Measurements from ENCODE around the gene AUH.

AUH gene

DNA sequence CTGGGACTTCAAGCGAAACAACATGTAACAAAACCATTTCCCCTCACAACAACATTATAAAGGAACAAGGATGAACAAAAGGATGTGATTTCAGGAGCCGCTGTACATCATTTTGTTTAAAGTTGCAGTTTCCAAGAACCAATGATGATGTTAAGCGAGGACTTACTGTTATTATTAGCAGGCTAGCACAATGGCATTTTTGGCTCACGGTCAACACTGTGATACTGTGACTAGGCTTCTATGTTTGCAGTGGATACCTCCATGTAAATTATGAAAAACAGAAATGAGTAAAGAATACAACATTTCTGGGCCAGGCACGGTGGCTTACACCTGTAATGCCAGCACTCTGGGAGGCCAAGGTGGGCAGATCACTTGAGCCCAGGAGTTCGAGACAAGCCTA, 113.0 kb downstream of the AUH start:
- DNase-seq (ENCODE audit: low spot score) (no peak), FAIRE-seq (no peak)

DNA sequence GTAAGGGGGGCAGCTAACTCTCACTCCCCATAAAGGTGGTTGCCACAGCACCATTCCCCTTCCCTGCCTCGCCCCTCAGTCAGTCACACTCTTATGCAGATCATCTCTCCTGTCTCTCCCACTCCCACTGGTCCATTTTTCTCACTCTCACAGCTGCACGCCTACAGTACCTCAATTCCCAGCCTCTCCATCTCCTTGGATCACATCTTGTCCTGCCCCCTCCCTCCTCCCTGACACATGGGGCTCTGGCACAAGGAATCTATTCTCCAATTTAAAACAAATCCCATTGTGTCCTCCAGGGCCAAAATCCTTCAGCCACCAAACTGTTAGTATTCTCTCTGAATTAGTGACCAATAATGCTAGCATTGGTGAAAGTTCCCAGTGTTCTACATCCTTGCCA, 114.4 kb downstream of the AUH start:
- DNase-seq (ENCODE audit: low spot score) (no peak), FAIRE-seq (no peak)

DNA sequence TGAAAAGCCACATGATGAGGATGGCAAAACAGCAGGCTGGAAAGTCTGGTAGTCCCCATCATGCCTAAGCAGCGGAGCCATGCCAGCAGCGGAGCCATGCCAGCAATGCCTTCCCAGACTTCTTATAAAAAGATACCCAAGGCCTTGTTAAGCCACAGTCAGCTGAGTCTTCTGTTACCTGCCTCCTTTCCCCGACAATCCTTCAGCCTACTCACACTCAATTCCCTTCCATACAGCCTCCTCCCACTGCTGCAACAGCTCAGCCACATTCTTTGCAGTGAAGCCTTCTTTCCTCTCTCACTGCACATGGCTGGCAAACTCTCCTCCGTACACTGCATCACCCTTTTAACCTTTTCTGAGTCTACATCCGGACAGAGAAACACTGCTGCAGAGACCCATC, 114.9 kb downstream of the AUH start:
- no peak for FAIRE-seq

DNA sequence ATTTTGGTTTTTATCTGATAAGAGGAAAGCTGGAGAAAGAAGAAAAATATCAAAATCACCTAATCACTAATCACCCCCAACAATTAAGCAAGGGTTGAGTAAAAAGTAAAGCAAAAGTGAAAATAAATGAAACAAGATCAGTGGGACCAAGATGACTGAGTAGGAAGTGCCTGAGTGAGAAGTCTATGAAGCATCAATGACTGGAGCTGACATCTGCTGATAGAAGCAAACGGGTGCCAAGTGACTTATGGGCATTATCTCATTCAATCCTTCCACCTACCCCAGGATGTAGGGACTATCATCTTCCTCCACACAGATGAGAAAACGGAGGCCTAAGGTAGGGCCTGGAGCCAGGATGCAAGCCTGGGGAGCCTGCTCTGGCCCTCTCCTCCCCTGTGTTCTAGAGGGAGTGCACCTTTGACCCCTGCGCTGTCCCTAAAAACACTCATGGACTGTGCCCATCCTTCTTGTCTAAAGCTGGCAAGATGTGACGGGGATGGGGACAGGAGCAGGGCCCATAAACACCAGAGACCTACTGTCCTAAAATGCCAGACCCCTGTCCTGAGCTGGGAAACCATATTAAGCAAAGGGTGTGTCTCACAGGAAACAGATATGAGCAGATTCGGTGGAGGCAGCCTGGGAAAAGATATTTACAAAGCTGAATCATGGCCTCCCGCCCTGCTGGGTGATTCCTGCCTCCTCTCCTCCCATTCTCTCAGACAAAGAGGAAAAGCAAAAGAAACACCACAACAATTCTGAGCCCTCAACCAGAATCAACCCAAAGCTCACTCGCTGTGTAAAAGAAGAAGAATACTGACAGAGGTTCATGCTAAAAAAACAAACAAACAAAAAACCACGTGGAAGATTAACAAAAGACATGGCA, 116.0 kb downstream of the AUH start:
- DNase-seq (ENCODE audit: low spot score) (no peak), FAIRE-seq (no peak)

More for the DNA sequence above, 114.9 kb downstream of the AUH start:
- no peak for DNase-seq (ENCODE audit: low spot score)

DNA sequence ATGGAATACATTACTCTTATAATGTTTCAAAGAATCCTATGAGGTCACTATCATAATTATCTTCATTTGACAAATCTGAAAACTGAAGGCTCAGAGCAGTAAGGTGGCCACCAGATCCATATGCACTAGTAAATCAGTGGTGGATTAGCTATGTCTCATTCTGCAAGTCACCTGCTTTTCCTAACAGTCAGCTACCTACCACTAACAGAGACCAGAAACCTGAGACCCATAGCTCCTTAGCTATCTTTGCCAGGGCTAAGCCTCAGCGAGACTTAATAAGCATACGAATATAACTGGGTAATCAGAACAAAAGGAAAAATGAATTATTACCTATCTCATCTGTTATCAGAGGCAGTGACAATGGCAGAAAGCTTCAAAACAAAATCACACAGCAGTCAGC, 118.7 kb downstream of the AUH start:
- DNase-seq (ENCODE audit: low spot score) (no peak), FAIRE-seq (no peak)

DNA sequence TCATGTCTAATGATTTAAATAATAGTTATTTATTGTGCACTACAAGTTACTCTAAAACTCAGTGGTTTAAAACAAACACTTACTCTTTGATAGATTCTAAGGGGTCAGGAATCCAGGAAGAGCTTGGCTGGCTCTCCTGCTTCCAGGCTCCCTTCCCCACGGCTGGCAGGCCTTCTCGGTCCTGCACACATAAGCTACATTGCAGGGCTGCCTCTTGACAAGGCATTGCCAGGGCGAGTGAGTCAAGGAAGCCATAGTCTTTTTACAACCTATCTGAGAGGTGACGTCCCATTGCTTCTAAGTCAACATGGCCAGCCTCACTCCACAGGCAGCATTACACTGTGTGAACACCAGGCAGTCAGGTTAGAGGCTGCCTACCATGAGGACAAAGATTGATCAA, 119.8 kb downstream of the AUH start:
- DNase-seq (ENCODE audit: low spot score) (no peak), FAIRE-seq (no peak)

DNA sequence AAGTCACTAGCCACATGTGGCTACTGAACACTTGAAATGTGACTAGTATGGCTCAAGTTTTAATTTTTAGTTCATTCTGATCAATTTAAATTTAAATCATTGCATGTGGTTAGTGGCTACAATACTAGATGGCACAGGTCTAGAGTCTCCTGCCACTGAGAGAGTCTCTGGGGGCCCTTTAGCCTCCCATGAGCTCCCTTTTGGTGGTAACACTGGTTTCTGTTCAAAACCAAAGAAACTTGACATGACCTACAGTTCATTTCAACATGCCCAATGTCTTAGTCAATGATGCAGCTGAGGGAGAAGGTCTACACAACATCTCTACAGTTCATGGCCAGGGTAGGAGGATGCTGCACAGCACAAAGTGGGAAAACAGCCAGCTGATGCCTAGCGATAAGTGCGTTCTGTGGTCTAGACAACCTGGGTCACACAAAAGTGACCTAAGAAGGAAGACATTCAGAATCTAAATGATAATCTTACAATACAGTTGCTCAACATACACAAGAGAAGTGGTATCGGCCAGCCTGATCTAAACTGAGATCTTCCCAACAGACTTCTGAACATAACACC, 121.0 kb downstream of the AUH start:
- no peak for DNase-seq (ENCODE audit: low spot score)
- no peak for FAIRE-seq

DNA sequence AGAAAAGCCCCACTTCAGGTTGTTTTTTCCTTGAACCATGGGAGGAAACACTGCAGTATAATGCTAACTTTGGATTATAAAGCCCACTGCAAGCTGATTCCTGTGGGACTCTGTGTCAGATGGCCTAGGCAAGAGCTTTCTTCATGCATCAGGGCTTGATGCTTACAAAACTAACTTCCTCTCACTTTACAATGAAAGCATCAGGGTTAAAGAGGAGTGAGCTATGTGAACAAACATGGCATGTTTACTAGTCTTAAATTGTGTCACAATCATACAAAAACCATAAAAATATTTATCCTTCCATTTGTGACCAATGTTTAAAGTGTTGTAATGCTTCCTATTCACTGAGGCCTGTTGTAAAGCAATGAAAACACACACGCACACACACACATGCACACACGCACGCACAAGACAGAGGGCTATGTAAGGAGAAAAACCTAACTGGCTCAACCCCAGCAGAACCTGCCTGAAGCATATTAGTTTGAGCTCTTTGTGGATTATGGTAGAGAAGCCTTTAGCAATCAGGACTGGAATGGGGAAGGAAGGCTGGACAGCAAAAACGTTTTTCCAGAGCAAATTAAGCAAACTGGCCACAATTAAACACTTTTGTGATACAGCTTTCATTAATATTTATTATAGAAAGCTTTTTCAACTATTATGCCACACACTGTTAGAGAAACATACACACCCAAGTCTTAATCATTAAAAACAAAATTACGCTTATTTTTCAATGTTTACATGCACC, 122.2 kb downstream of the AUH start:
- FAIRE-seq (no peak), DNase-seq (ENCODE audit: low spot score) (no peak)

DNA sequence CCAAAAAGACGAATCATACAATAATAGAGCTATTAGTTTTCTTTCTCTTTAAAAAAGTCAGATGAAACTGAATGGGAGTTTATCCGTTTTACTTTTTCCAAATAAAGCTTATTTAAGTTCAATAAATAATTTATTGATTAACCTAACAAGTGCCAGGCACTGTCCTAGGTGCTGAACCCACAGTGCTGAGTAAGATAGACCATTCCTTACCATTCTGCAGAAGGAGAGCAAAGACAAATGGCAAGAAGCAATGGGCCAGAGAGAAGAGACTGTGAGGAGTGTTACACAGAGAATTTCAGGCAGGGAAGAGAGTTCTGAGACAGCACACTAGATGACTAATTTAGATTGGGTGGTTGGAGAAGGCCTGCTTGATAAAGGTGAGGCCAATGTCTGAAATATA, 127.2 kb downstream of the AUH start:
- no peak for FAIRE-seq
- DNase-seq (ENCODE audit: low spot score) = no peak

DNA sequence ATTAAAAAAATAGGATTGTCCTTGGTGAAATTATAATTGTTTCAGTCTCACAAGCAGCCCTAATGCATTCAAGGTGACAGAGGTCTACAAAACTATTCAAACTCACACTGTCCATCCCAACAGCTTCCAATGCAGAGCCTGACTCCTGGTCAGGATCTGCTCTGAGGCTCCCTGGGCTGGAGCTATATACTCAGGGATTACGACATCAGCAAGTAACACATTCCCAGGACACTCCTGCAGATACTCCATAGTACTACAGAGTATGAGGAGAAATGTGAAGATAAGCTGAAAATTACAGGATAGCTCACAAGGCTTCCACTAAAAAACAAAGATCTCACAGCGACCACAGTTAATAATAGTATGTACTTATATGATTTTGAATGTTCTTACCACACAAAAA, 130.1 kb downstream of the AUH start:
- FAIRE-seq = no peak
- DNase-seq (ENCODE audit: low spot score) = no peak

DNA sequence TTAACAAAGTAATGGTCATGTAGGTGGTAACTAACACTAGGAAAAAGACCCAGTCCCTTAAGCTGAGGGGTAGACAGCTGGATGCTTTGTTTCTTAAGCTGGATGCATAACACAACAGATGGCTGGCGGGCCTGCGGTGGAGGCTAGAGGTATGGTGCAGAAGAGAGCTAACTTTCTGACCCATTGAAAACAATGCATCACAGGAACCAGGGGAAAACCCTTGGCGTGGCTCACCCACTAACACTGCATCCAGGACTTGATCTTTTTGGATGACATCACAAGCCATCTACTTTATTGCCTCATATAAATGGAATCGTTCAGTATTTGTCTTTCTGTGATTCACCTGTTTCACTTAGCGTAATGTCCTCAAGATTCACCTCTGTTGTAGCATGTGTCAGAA, 138.7 kb downstream of the AUH start:
- DNase-seq (ENCODE audit: low spot score) (no peak), FAIRE-seq (no peak)

DNA sequence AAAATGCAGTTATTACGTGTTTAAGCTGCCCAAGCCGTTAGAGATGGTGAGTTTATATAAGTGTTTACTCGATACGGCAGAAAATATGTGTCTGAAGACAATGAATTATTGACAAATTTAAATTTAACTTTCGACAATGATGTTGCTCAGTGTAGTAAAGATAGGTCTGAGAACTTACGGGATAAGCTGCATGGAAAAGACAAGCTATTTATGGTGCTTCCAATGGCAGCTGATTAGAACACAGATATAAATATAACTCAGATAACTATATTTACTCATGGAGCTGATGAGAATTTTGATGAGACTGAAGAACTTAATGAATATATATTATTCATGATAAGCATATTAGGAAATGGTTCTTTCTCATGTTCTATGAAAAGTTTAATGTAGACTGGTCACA, 139.3 kb downstream of the AUH start:
- FAIRE-seq (no peak), DNase-seq (ENCODE audit: low spot score) (no peak)

DNA sequence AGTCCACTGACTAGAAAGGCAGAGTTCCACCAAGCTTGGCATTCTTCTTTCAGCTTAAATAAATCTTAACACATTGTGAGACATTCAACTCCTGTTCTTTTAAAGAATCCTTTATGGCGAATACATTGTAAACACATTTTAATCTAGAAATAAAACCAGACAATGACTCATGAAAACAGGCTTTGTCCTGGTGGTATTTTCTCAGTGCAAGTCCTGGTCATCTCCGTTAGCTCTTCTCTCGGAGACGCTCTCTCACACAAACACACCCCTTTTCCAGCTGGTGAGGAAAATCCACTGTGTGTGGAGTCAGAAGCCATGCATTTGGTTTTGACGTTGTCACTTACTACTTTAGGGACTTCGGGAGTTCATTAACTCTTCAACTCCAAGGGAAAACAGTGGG, 140.4 kb downstream of the AUH start:
- FAIRE-seq = no peak
- no peak for DNase-seq (ENCODE audit: low spot score)

DNA sequence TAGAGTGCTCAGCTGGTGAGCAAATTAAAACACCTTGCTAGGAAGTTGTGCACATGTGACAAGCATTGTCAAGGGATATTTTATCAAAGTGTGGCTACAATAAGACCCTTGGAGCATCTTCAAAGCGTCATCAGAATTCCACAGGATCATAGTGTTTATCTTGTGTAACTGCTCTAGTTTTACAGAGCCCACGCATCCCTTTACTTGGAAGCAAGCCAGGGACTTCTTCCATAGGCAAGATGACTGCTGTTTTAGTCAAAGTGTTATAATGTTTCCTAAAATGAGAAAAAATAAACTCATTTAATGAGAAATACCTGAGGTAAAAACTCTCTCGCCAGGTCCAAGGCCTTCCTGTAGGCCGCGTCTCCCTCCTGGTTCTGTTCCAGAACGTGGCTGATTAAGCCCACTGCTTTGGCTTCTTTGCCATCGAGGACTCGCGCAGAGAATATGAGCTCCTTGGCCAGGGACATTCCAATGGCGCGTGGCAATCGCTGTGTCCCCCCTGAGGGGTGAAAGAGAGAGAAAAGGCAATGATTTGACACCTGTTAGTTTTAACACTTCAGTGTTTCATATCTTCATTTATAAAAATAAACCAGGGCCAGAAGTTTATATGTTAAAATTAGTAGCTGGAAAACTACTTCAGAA, 141.1 kb downstream of the AUH start:
- DNase-seq (ENCODE audit: low spot score) (no peak), FAIRE-seq (no peak)

DNA sequence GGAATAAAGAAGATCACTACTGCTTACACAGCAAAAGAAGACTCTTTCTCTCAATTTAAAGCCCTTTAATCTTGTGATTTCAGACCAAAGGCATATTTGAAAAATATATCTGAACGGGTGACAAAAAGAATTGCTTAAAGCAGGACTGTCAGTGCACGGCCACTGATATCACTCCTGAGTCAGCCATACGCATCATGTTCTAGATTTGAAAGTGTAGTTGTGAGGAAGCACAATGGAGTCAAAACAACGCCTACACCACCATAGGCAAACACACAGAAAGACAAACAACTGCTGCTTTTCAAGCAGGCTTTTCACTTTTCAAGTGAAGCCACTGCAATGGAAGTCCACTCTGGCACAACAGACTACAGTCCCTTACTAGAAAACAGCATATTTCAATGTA, 141.7 kb downstream of the AUH start:
- no peak for FAIRE-seq
- no peak for DNase-seq (ENCODE audit: low spot score)

DNA sequence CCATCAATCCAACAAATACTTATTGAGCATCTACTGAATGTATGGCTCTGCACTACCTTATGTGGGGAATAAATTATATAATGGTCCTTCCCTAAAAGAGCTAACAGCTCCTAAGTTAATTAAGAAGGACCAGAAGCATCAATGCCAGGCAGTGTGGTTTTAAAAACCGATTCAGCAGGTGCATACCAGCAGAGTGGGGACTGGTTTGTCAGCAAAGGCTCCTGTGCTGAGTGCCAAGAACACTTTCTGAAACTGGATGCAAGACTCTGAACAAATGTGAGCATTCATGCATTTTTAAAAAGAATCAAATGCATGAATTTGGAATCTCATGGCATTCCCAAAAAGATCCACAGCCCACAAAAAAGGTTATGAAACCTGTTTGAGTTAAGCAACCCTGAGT, 142.2 kb downstream of the AUH start:
- no peak for FAIRE-seq
- no peak for DNase-seq (ENCODE audit: low spot score)

DNA sequence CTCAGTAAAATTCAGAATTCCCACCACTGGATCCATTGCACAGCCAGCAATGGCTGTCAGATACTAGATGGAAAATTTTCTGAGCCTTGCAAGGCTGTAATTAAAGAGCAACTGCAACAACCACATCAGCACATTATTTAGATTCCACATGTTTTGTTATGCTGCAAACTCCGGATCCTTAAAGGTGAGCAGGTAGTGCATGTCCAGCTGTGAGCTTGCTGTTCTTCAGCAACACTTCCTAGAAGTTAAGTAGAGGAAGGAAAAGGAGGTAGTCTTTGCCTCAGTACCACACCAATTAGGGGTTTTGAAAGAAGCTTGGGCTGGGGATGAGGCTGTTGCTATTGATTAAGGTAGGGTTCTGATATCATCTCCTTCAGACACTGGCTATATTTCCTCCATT, 144.3 kb downstream of the AUH start:
- DNase-seq (ENCODE audit: low spot score) (no peak), FAIRE-seq (no peak)

DNA sequence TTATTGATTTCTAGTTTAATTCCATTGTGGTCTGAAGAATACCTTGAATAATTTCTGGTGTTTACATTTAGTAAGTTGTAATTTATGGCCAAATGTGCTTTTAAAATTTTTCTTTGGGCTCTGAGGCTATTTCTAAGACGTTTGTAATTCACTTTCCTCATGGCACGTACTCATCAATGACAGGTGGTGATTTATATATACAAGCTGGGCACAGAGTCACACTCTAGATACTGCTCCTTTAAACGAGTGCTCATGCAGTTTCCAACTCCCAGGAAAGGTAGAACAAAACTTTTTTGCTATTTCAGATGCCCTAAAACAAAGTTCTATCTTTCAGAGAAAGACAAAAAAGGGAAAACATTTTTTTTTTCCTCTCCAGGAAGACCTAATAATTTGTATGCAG, 146.9 kb downstream of the AUH start:
- DNase-seq (ENCODE audit: low spot score) = no peak
- no peak for FAIRE-seq

DNA sequence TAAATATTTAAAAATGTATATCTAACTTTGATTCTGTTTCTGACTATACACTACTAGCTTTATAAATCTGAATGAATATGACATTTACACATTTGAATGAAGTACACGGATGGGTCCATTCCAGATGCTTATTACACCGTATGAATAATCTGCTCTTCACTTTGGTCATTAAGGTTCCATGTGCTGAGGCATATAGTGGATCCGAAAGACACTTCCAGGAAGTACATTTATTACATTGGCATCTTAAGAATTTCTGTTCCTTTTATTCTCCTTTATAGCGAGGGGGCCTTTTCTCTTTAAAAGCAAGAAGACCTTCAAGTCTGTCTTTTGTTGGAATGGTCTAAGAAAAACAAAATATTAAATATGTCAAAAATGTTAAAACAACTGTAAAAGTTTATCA, 147.6 kb downstream of the AUH start:
- FAIRE-seq = no peak
- no peak for DNase-seq (ENCODE audit: low spot score)

DNA sequence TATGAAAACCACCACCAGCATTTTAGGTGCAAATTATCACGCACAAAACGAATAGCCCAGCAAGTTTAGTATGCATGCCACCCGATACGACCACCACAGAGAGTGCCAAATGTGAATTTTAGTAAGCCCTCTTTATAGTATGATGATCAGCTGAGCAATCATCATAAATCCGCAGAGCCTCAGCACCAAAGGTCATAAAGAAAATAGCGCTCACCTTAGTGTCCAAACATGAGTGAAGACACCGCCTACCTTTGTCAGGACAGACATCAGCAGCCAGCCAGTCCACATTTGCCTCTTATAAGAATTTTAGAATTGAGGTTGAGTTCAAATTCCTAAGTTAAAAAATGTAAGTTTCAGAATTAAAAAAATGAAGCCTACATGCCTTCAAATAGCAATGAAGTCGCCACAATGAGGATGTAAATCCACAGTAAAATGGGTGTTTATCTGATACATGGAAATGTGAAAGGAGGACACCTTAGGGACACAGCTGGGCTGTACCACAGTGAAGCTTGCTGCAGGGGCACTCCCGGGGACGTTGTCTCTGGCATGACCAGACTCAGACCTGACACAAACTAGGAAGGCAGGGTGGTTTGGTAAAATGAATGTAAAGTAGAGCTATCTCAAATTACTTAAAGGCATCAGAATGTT, 149.0 kb downstream of the AUH start:
- FAIRE-seq = no peak
- no peak for DNase-seq (ENCODE audit: low spot score)

DNA sequence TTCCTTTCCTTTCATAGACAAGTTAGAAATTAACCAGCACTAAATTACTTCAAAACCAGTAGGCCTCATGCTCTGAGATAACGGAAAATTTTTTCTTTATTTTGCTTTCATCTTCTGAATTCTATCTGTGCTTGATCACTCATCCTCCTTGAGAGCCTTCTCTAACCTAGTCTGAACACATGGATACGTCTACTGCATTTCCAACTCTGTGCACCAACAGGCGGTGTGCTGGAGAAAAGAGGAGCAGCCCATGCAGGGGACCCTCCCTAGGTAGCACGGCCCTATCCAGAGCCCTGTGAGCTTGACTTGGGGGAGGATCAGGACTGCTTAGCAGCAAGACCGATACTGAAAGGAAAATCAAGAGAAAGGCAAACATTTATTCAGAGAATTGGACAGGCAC, 149.8 kb downstream of the AUH start:
- FAIRE-seq (no peak), DNase-seq (ENCODE audit: low spot score) (no peak)

DNA sequence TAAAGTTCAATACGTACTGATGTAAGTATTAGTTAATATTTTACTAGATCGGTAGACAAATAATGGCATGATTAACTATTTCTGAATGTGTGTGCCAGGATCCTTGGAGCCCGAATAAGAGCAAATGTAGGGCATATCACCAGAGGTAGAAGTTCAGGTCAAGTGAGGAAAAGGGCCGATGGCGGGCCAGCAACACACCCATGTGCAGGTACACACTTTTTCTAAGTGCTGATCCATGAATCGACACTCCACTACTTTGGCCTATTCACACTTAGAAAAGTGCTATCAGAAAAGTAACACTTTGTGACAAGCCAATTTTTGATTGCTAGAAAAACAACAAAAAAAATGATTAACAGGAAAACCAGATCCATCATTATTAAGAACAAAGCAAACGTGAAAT, 150.3 kb downstream of the AUH start:
- FAIRE-seq (no peak), DNase-seq (ENCODE audit: low spot score) (no peak)

Data from urothelium cell line (cell line).